ENCODE data around the gene ADGRF4.
"Not testable (repeated sequence)": the region's sequence is repeated elsewhere in the genome, so short reads cannot be mapped to it uniquely, and the experiment has no call there.

The ADGRF4 gene

GRCh38 chr6:47740714-47741113 is 42.3 kb downstream of the ADGRF4 start:
- no peak for DNase-seq

GRCh38 chr6:47741807-47742206 is 43.4 kb downstream of the ADGRF4 start:
- DNase-seq, result no peak

GRCh38 chr6:47743744-47744143 is 45.4 kb downstream of the ADGRF4 start:
- DNase-seq, result no peak

- not testable (repeated sequence) for DNase-seq
Measured at GRCh38 chr6:47745269-47745668, 46.9 kb downstream of the ADGRF4 start.

- DNase-seq, result no peak
Measured at GRCh38 chr6:47749757-47750156, 51.4 kb downstream of the ADGRF4 start.

GRCh38 chr6:47752801-47753200 is 54.4 kb downstream of the ADGRF4 start:
- no peak for DNase-seq

GRCh38 chr6:47759364-47759763 is 61.0 kb downstream of the ADGRF4 start:
- no peak for DNase-seq

- DNase-seq, result no peak
Measured at GRCh38 chr6:47762502-47762901, 64.1 kb downstream of the ADGRF4 start.

- DNase-seq, result no peak
Measured at GRCh38 chr6:47766445-47766844, 68.1 kb downstream of the ADGRF4 start.

- DNase-seq, result no peak
Measured at GRCh38 chr6:47767102-47767501, 68.7 kb downstream of the ADGRF4 start.

GRCh38 chr6:47769982-47770381 is 71.6 kb downstream of the ADGRF4 start:
- no peak for DNase-seq

Data from NCI-H2081 treated with DMSO at 0.1 percent for 48 hours (cell line).